ENCODE data around the gene RGL1.

GRCh38 chr1:183970516-183971300 is 165.8 kb downstream of the RGL1 start:
- no peak for TF ChIP-seq CTCF (IDR thresholded peaks at IDR 0.05; ENCODE audit: poor library complexity)
- no peak for TF ChIP-seq EZH2phosphoT487 (IDR thresholded peaks at IDR 0.05; ENCODE audit: low read depth, severe bottlenecking, unreplicated experiment)
- no peak for TF ChIP-seq EZH2 (IDR thresholded peaks at IDR 0.05; ENCODE audit: borderline replicate concordance)
